ENCODE measurements around the gene PCDH12. TPM values are rescaled to one million over a fixed set of nuclear protein-coding genes. Genes with fewer than 3 reads are reported as not detected.
A peak's percentile ranks its signal among the peaks of the same experiment; 100 is the strongest.

PCDH12 gene
- total and polyA plus RNA-seq, 2 donors (not counting 1 experiment from before 2014, with no cell fraction given) = 0.01 TPM; not detected in 1

- H3K27me3 ChIP-seq (replicated peaks in 1 of 4; ENCODE audit: control extremely low read depth in 1 of 4, control insufficient read depth in 3 of 4, insufficient read depth in 4 of 4, low read length in 3 of 4) = no peaks in the 10 kb centered on the region
- DNase-seq = no peak
- H3K27ac ChIP-seq (ENCODE audit: low read length in 2 of 2) = peak overlapping the region in 1 of 2 donors; percentile 22
- WGBS (ENCODE audit: insufficient coverage) = no CpG with 5 or more reads among the region's 1 CpG
- no peaks in the 10 kb centered on the region for H3K27me3 Mint-ChIP-seq
- H3K4me2 ChIP-seq (replicated peaks; ENCODE audit: low read depth, low read length, poor library complexity, severe bottlenecking) = no peak overlapping the region
- ChIA-PET CTCF (interaction anchor here (0.7 to 10.8 kb wide), 11 partner anchors 10 to 1287 kb away, joined by 3 to 208 read pairs (median 7); partner anchors contain the start of genes GNPDA1 and RNF14), POLR2A (interaction anchor here (0.7 kb wide), 2 partner anchors 21 to 62 kb away, joined by 4 read pairs; no protein-coding TSS in a partner anchor)
- H4K20me1 ChIP-seq (ENCODE audit: control insufficient read depth, insufficient read depth, low read length, poor library complexity, severe bottlenecking) = peaks cover 19% of the 10 kb centered on the region
- no peak overlapping the region for H3K9ac ChIP-seq (ENCODE audit: low read length)
- peaks cover 7 to 59% of the 10 kb centered on the region in 2 experiments for H3K36me3 ChIP-seq (replicated peaks in 1 of 2; ENCODE audit: control extremely low read depth in 1 of 2, control insufficient read depth in 1 of 2, extremely low read depth in 1 of 2, insufficient read depth in 2 of 2, low read length in 1 of 2)
- intact Hi-C loops (cut with micrococcal nuclease) = loop anchor here (5.0 kb wide), 1 partner anchor 558 kb away; no protein-coding TSS in a partner anchor
- no peak for ATAC-seq (ENCODE audit: low read depth)
- H3K4me1 ChIP-seq (ENCODE audit: control insufficient read depth in 2 of 2, insufficient read depth in 2 of 2, low read length in 2 of 2) = no peaks in the 10 kb centered on the region
- no peak overlapping the region for H3K4me3 Mint-ChIP-seq
- no peaks in the 10 kb centered on the region for H3K9me3 ChIP-seq (ENCODE audit: control extremely low read depth in 1 of 3, control insufficient read depth in 2 of 3, insufficient read depth in 1 of 3, low read length in 2 of 3)
- TF ChIP-seq EZH2 (IDR thresholded peaks at IDR 0.05; ENCODE audit: borderline replicate concordance, insufficient read depth, low read depth, low read length, poor library complexity, severe bottlenecking) (no peak), CTCF (IDR thresholded peaks at IDR 0.05) (no peak)
- H3K27ac Mint-ChIP-seq = no peak overlapping the region
- no peak overlapping the region for H2AFZ ChIP-seq (ENCODE audit: insufficient read depth, low read depth, low read length, poor library complexity, severe bottlenecking)
- no peak overlapping the region for H3K4me3 ChIP-seq (ENCODE audit: control extremely low read depth in 1 of 5, extremely low read depth in 1 of 5, insufficient read depth in 1 of 5, low read depth in 2 of 5, low read length in 4 of 5)
- H3K9me3 Mint-ChIP-seq (ENCODE audit: insufficient read depth) = no peaks in the 10 kb centered on the region
- H3K4me1 Mint-ChIP-seq = no peaks in the 10 kb centered on the region
- H3K79me2 ChIP-seq (ENCODE audit: control insufficient read depth, insufficient read depth, low read length) = peaks cover 10% of the 10 kb centered on the region
These were observed 31.7 kb upstream of the PCDH12 start for GRCh38 chr5:141989720-141990119.

- Histone ChIP-seq H3K27me3 (replicated peaks in 1 of 4; ENCODE audit: control extremely low read depth in 1 of 4, control insufficient read depth in 3 of 4, insufficient read depth in 4 of 4, low read length in 3 of 4) (no peaks in the 10 kb centered on the region), H3K9ac (ENCODE audit: low read length) (no peak overlapping the region), H3K36me3 (replicated peaks in 1 of 2; ENCODE audit: control extremely low read depth in 1 of 2, control insufficient read depth in 1 of 2, extremely low read depth in 1 of 2, insufficient read depth in 2 of 2, low read length in 1 of 2) (peaks cover 13 to 72% of the 10 kb centered on the region in 2 experiments), H3K4me3 (ENCODE audit: control extremely low read depth in 1 of 5, extremely low read depth in 1 of 5, insufficient read depth in 1 of 5, low read depth in 2 of 5, low read length in 4 of 5) (no peak overlapping the region), H2AFZ (ENCODE audit: insufficient read depth, low read depth, low read length, poor library complexity, severe bottlenecking) (no peak overlapping the region), H3K79me2 (ENCODE audit: control insufficient read depth, insufficient read depth, low read length) (no peaks in the 10 kb centered on the region), H3K4me1 (ENCODE audit: control insufficient read depth in 2 of 2, insufficient read depth in 2 of 2, low read length in 2 of 2) (no peaks in the 10 kb centered on the region), H3K27ac (ENCODE audit: low read length in 2 of 2) (no peak overlapping the region), H3K4me2 (replicated peaks; ENCODE audit: low read depth, low read length, poor library complexity, severe bottlenecking) (no peak overlapping the region), H3K9me3 (ENCODE audit: control extremely low read depth in 1 of 3, control insufficient read depth in 2 of 3, insufficient read depth in 1 of 3, low read length in 2 of 3) (no peaks in the 10 kb centered on the region), H4K20me1 (ENCODE audit: control insufficient read depth, insufficient read depth, low read length, poor library complexity, severe bottlenecking) (no peaks in the 10 kb centered on the region)
- H3K9me3 Mint-ChIP-seq (ENCODE audit: insufficient read depth) = no peaks in the 10 kb centered on the region
- TF ChIP-seq EZH2 (IDR thresholded peaks at IDR 0.05; ENCODE audit: borderline replicate concordance, insufficient read depth, low read depth, low read length, poor library complexity, severe bottlenecking) = no peak
- TF ChIP-seq CTCF (IDR thresholded peaks at IDR 0.05) = no peak
- H3K4me1 Mint-ChIP-seq = no peaks in the 10 kb centered on the region
- ChIA-PET POLR2A (no interaction called here), CTCF (interaction anchor here (0.7 to 1.8 kb wide), 4 partner anchors 16 to 394 kb away, joined by 3 to 6 read pairs (median 4); partner anchors contain the start of gene RNF14)
- no peak overlapping the region for H3K4me3 Mint-ChIP-seq
- intact Hi-C loops (cut with micrococcal nuclease) = no loop called here
- no peak overlapping the region for H3K27ac Mint-ChIP-seq
- DNase-seq (no peak), ATAC-seq (ENCODE audit: low read depth) (no peak)
- no peaks in the 10 kb centered on the region for H3K27me3 Mint-ChIP-seq
These were observed 28.1 kb upstream of the PCDH12 start for GRCh38 chr5:141986072-141986471.
